Measurements from ENCODE around the gene NTSR1. TPM values are rescaled to one million over a fixed set of nuclear protein-coding genes. Genes with fewer than 3 reads are reported as not detected.

Gene NTSR1
- total and polyA plus RNA-seq, 11 donors: 0.01 to 0.32 (median 0.07) TPM; not detected in 7

DNA sequence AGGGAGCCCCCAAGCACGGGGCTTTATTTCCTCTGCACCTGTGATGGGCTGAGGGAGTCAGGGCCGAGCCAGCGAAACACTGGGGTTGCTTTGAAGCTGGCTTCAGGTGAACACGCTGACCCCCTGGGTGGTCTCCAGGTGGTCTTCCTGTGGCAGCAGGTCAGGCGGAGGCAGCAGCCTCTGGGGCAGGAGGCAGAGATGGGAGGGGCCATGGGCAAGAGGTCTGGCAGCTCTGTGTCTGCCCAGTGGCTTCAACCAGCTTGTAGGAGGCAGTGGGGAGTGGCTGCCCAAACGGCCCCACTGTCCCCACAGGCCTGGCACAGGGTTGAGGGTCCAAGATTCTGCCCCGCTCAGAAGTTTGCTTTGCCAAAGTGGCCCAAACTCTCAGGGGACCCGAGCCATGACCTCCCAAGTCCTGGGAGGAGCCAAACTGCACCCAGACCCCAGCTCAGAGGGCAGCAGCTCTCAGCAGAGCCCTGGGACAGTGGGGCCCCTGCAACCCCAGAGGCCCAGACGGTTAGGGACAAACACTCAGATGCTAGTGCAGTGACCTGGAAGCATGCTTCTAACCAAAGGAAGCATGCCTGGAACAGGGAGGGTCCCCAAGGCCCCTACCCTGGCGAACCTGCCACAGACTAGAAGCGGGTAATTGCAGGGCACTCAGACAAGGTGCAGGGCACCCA is 15.3 kb downstream of the NTSR1 start:
- Histone ChIP-seq H3K27me3 (peaks cover 4 to 57% (median 16%) of the 10 kb centered on the region in 9 donors), H3K4me3 (no peak overlapping the region), H3K27ac (peak overlapping the region in 1 of 12 donors; percentile 66), H3K9me3 (peaks cover 0 to 26% (median 14%) of the 10 kb centered on the region in 12 donors), H3K36me3 (no peaks in the 10 kb centered on the region), H3K4me1 (peaks cover 0 to 13% (median 0%) of the 10 kb centered on the region in 12 donors)
- WGBS, 4 donors: 64 to 76% (median 68%) methylated on average over 3 to 11 of the region's 11 CpGs
- TF ChIP-seq POLR2A (IDR thresholded peaks at IDR 0.05): no peak
- TF ChIP-seq, protein P1, sequence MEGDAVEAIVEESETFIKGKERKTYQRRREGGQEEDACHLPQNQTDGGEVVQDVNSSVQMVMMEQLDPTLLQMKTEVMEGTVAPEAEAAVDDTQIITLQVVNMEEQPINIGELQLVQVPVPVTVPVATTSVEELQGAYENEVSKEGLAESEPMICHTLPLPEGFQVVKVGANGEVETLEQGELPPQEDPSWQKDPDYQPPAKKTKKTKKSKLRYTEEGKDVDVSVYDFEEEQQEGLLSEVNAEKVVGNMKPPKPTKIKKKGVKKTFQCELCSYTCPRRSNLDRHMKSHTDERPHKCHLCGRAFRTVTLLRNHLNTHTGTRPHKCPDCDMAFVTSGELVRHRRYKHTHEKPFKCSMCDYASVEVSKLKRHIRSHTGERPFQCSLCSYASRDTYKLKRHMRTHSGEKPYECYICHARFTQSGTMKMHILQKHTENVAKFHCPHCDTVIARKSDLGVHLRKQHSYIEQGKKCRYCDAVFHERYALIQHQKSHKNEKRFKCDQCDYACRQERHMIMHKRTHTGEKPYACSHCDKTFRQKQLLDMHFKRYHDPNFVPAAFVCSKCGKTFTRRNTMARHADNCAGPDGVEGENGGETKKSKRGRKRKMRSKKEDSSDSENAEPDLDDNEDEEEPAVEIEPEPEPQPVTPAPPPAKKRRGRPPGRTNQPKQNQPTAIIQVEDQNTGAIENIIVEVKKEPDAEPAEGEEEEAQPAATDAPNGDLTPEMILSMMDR (IDR thresholded peaks at IDR 0.05): no peak
- intact Hi-C loops (cut with DNase I): no loop called here
- no peak for ATAC-seq
- peak in 3 of 5 donors; percentile 8 to 33 (median 11) for DNase-seq

DNA sequence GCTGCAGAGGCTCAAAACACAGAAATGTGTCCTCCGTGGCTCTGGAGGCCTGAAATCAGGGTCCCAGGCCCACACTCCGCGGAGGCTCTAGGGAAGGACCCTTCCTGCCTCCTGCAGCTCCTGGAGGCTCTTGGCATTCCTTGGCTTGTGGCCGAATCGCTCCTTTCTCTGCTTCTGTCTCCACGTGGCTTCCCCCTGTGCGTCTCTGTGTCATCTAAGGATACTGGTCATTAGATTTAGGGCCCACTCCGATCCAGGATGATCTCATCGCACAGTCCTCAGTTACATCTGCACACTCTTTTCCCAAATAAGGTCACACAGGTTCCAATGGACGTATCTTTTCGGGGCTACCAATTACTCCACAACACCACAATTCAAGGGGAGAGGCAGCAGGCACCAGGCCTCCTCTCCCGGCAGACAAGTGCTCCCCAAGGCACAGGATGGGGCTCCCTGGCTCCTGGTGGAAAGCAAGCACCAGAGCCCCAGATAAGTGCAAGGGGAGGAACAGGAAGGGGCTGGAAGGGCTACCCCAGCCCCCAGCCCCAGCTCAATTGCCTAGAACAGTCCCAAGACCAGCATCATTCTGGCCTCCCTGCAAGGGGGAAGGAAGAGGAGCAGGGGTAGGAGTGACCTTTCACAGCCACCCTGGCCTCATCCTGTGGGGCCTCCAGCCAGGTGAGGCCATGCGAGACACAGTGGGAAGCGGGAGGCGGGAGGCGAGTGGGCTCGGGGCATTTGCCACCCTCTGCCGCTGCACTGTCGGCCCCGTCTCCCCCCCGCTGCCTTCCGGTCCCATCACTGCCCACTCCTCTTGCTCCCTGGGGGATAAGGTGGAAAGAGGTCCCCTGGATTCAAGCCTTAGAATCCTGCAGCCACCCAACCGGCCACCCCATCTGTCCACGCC is 16.3 kb downstream of the NTSR1 start:
- no peak for TF ChIP-seq POLR2A (IDR thresholded peaks at IDR 0.05)
- TF ChIP-seq, protein P1 (IDR thresholded peaks at IDR 0.05): no peak
- H3K9me3 ChIP-seq: peaks cover 0 to 21% (median 12%) of the 10 kb centered on the region in 12 donors
- H3K4me3 ChIP-seq: no peak overlapping the region
- 79 to 87% (median 82%) methylated on average over 16 to 24 of the region's 24 CpGs for WGBS, 4 donors
- H3K4me1 ChIP-seq: peaks cover 0 to 16% (median 0%) of the 10 kb centered on the region in 12 donors
- DNase-seq (peak in 2 of 5 donors; percentile 5 to 35), ATAC-seq (no peak)
- H3K27me3 ChIP-seq: peaks cover 4 to 57% (median 16%) of the 10 kb centered on the region in 9 donors
- peak overlapping the region in 1 of 12 donors; percentile 74 for H3K27ac ChIP-seq
- intact Hi-C loops (cut with DNase I): no loop called here
- no peaks in the 10 kb centered on the region for H3K36me3 ChIP-seq

DNA sequence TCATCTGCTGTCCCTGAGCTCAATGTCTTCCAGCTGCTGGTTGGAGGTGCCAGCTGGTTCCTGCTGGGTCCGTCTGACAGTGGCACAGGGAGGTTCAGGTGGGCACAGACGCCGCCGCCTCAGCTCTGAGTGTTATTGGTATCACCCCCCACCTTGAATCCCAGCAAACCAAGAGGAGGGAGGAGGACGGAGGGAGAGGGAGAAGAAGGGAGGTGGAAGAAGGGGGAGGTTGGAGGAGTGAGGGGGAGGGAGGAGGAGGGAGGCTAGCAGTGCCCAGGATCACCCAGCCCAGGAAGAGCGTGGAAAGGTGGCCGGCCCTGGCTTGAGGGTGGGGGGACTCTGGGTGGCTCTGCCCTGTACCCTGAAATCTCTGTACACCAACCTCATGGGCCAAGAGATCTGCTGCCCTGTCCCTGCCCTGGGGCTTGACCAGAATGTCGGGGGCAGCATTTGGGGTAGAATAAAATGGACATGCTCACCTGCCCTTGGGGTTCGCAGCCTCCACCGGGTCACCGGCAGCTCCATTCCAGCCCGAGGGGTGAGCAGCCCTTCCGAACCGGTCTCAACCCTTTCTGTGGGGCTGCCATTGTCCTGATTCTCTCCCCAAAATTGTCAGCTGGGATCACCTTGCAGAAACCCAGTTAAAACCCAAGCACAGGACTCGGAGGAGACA is 17.1 kb downstream of the NTSR1 start:
- Histone ChIP-seq H3K4me3 (no peak overlapping the region), H3K9me3 (peaks cover 0 to 13% (median 8%) of the 10 kb centered on the region in 12 donors), H3K27me3 (peaks cover 4 to 57% (median 16%) of the 10 kb centered on the region in 9 donors), H3K27ac (peak overlapping the region in 1 of 12 donors; percentile 74), H3K36me3 (no peaks in the 10 kb centered on the region), H3K4me1 (peaks cover 0 to 16% (median 0%) of the 10 kb centered on the region in 12 donors)
- ATAC-seq: no peak
- 84 to 85% (median 85%) methylated on average over 15 of the region's 15 CpGs for WGBS, 4 donors
- no peak for TF ChIP-seq POLR2A (IDR thresholded peaks at IDR 0.05)
- TF ChIP-seq, protein P1 (IDR thresholded peaks at IDR 0.05): no peak
- intact Hi-C loops (cut with DNase I): no loop called here
- DNase-seq: peak in 1 of 5 donors; percentile 5

Measured in heart left ventricle (tissue), 16 donors.